GM12878 (cell line): ENCODE data around the gene FAM193B. TPM values are rescaled to one million over a fixed set of nuclear protein-coding genes. Genes with fewer than 3 reads are reported as not detected.

Experiments used
- CBX3 ChIP-seq: fragments of 200-600 bp; sonication (generic); IDR thresholded peaks from 2 replicates; pipeline ENCODE4 v1.6.1; 2016; ENCODE audit warnings: low read depth, borderline replicate concordance
- CHD4 ChIP-seq: fragments of 200-600 bp; sonication (generic); IDR thresholded peaks from 2 replicates; pipeline ENCODE4 v1.6.1; 2016; ENCODE audit warnings: mild to moderate bottlenecking
- E4F1 ChIP-seq: fragments of 450-650 bp; IDR thresholded peaks from 2 replicates; pipeline ENCODE4 v1.6.1; 2018; ENCODE audit warnings: borderline replicate concordance, mild to moderate bottlenecking; ENCODE audit not compliant: partially characterized antibody
- EGR1 ChIP-seq, 2 experiments: IDR thresholded peaks; 1 replicate in 1 of 2; 2 replicates in 1 of 2; pipeline ENCODE4 v1.6.1; 2011 to 2012; ENCODE audit warnings: low read depth in 2 of 2, low read length in 2 of 2, borderline replicate concordance in 1 of 2, mild to moderate bottlenecking in 1 of 2, moderate library complexity in 1 of 2
- ELK1 ChIP-seq: IDR thresholded peaks from 2 replicates; pipeline ENCODE4 v1.6.1; 2012; ENCODE audit warnings: low read depth, low read length, improper control_type of control experiment
- FOXK2 ChIP-seq: fragments of 450-650 bp; IDR thresholded peaks from 2 replicates; pipeline ENCODE4 v1.6.1; 2017; ENCODE audit warnings: mild to moderate bottlenecking, moderate library complexity
- MTA3 ChIP-seq: IDR thresholded peaks from 2 replicates; pipeline ENCODE4 v1.6.1; 2012; ENCODE audit warnings: low read length, inconsistent platforms, borderline replicate concordance
- NFYA ChIP-seq: IDR thresholded peaks from 2 replicates; pipeline ENCODE4 v1.6.1; 2011; ENCODE audit warnings: low read depth, mild to moderate bottlenecking, low read length, improper control_type of control experiment, borderline replicate concordance
- NR2C1 ChIP-seq: fragments of 450-650 bp; IDR thresholded peaks from 2 replicates; pipeline ENCODE4 v1.6.1; 2017; ENCODE audit warnings: antibody characterized with exemption, mild to moderate bottlenecking, moderate library complexity
- RB1 ChIP-seq: fragments of 450-650 bp; formaldehyde crosslinking; IDR thresholded peaks from 2 replicates; pipeline ENCODE4 v1.6.1; 2017; ENCODE audit warnings: mild to moderate bottlenecking, borderline replicate concordance
- TAF1 ChIP-seq: IDR thresholded peaks from 2 replicates; pipeline ENCODE4 v1.6.1; 2011; ENCODE audit warnings: mild to moderate bottlenecking, low read depth, low read length, borderline replicate concordance
- TARDBP ChIP-seq: IDR thresholded peaks from 2 replicates; pipeline ENCODE4 v1.6.1; 2016; ENCODE audit warnings: borderline replicate concordance
- YBX1 ChIP-seq: fragments of 450-650 bp; IDR thresholded peaks from 2 replicates; pipeline ENCODE4 v1.6.1; 2016; ENCODE audit warnings: antibody characterized with exemption
- ZBED1 ChIP-seq: IDR thresholded peaks from 2 replicates; pipeline ENCODE4 v1.6.1; 2016; ENCODE audit warnings: borderline replicate concordance
- ZBTB40 ChIP-seq: fragments of 450-650 bp; IDR thresholded peaks from 2 replicates; pipeline ENCODE4 v1.6.1; 2016; ENCODE audit warnings: mild to moderate bottlenecking, moderate library complexity, borderline replicate concordance
- ZNF274 ChIP-seq: IDR thresholded peaks from one replicate; pipeline ENCODE4 v1.8.0; 2011; ENCODE audit not compliant: insufficient read length, insufficient read depth
- ZNF592 ChIP-seq: fragments of 450-650 bp; IDR thresholded peaks from 2 replicates; pipeline ENCODE4 v1.6.1; 2017; ENCODE audit warnings: mild to moderate bottlenecking, moderate library complexity
- ZSCAN29 ChIP-seq: fragments of 450-650 bp; IDR thresholded peaks from 2 replicates; pipeline ENCODE4 v1.6.1; 2017; ENCODE audit warnings: mild to moderate bottlenecking, moderate library complexity
- polyA plus RNA-seq, 11 experiments: library from polyadenylated mRNA; depleted of rRNA in 4 of 11; unstranded in 6 of 11; stranded (reverse) in 5 of 11; fragments of >200 nt; fragmentation: Nextera tagmentation in 4 of 11; fragmentation: Illumina TruSeq in 1 of 11; extraction: Ambion mirVana in 4 of 11; extraction: Trizol in 1 of 11; gene quantifications; 1 replicate in 1 of 11; 2 replicates in 10 of 11; pipeline versions ENCODE4 v1.2.1 to v1.2.3, GENCODE V29; 2011 to 2016; ENCODE audit warnings: inconsistent platforms in 2 of 11, missing spikeins in 2 of 11, low read depth in 1 of 11
- total RNA-seq, 4 experiments: library from RNA; depleted of rRNA in 3 of 4; stranded (reverse); fragments of >200 nt in 3 of 4; fragmentation: Illumina TruSeq in 1 of 4; extraction: Trizol in 1 of 4; gene quantifications; 2 replicates each; pipeline versions ENCODE4 v1.2.1 to v1.2.3, GENCODE V29; 2013 to 2021

FAM193B gene
- total and polyA plus RNA-seq, 10 of the 15 experiments (the other 5 are each of a cell fraction or from before 2014, with no cell fraction given) = 3.3 to 47.0 (median 25.1) TPM

GRCh38 chr5:177599731-177600507 lies 45.6 kb upstream of the FAM193B start, which contains the start of gene B4GALT7 (continued):
- TF ChIP-seq TARDBP (peak; percentile 87), ZNF592 (no peak), ELK1 (0 out of 2 replicates have a peak, but pooled peaks have one; percentile 23), NFYA (no peak), E4F1 (no peak), ZNF274 (no peak), CBX3 (no peak), MTA3 (peak; percentile 67; the same call in 1 of the 2 replicates), FOXK2 (no peak), ZSCAN29 (peak; percentile 80; the same call in 1 of the 2 replicates), TAF1 (peak; percentile 85; the same call in 1 of the 2 replicates), NR2C1 (peak; percentile 85), ZBED1 (no peak), CHD4 (no peak), ZBTB40 (peak; percentile 78), EGR1 (IDR thresholded peaks at IDR 0.05; ENCODE audit: borderline replicate concordance in 1 of 2, low read depth in 2 of 2, low read length in 2 of 2) (peak in 1 of 2 experiments; percentile 86; a peak in 2 of 3 replicates), RB1 (peak; percentile 94; the same call in 1 of the 2 replicates), YBX1 (no peak)
